K562 (cell line): Measurements from ENCODE around the gene GABPB1. TPM values are rescaled to one million over a fixed set of nuclear protein-coding genes. Genes with fewer than 3 reads are reported as not detected.
A peak's percentile ranks its signal among the peaks of the same experiment; 100 is the strongest.

ENCODE experiments used
- CC2D1A ChIP-seq: fragments of 450-650 bp; IDR thresholded peaks from 2 replicates; pipeline ENCODE4 v1.6.1; 2017; ENCODE audit warnings: mild to moderate bottlenecking
- CHD2 ChIP-seq: IDR thresholded peaks from 2 replicates; pipeline ENCODE4 v1.6.1; 2011; ENCODE audit warnings: low read depth, low read length
- CXXC5 ChIP-seq: fragments of 250-450 bp; sonication (Bioruptor Pico); IDR thresholded peaks from 2 replicates; pipeline ENCODE4 v1.8.0; 2022; ENCODE audit warnings: inconsistent platforms, mild to moderate bottlenecking, moderate library complexity
- DLX4 ChIP-seq: fragments of 250-450 bp; sonication (Bioruptor Pico); IDR thresholded peaks from 2 replicates; pipeline ENCODE4 v1.6.1; 2021; ENCODE audit warnings: mild to moderate bottlenecking
- E2F3 ChIP-seq: fragments of 250-450 bp; sonication (Bioruptor Pico); IDR thresholded peaks from 2 replicates; pipeline ENCODE4 v1.4.0; 2020; ENCODE audit warnings: mild to moderate bottlenecking
- FOXJ3 ChIP-seq: sonication (generic); formaldehyde crosslinking; IDR thresholded peaks from 2 replicates; pipeline ENCODE4 v1.4.0; 2020; ENCODE audit warnings: mild to moderate bottlenecking, missing genetic modification reagents
- KDM2B ChIP-seq: fragments of 250-450 bp; sonication (Bioruptor Pico); IDR thresholded peaks from 2 replicates; pipeline ENCODE4 v1.8.0; 2021; ENCODE audit warnings: mild to moderate bottlenecking, moderate library complexity
- MBD2 ChIP-seq: sonication (generic); IDR thresholded peaks from 2 replicates; pipeline ENCODE4 v1.6.1; 2016; ENCODE audit warnings: low read depth, borderline replicate concordance
- MEIS2 ChIP-seq: fragments of 450-650 bp; IDR thresholded peaks from 2 replicates; pipeline ENCODE4 v1.6.1; 2014; ENCODE audit warnings: mild to moderate bottlenecking; ENCODE audit not compliant: partially characterized antibody
- MYC ChIP-seq, 2 experiments: fragments of 250-450 bp in 1 of 2; sonication (Bioruptor Pico) in 1 of 2; IDR thresholded peaks; 2 replicates each; pipeline versions ENCODE4 v1.5.1 to v1.6.1; 2012 to 2021; ENCODE audit warnings: low read depth in 2 of 2, borderline replicate concordance in 1 of 2, improper control_type of control experiment in 1 of 2, low read length in 1 of 2, mild to moderate bottlenecking in 1 of 2, moderate library complexity in 1 of 2
- NCOA6 ChIP-seq: fragments of 450-650 bp; IDR thresholded peaks from 2 replicates; pipeline ENCODE4 v1.6.1; 2017; ENCODE audit warnings: mild to moderate bottlenecking
- NELFE ChIP-seq: IDR thresholded peaks from 2 replicates; pipeline ENCODE4 v1.6.1; 2011; ENCODE audit warnings: mild to moderate bottlenecking; ENCODE audit not compliant: insufficient read depth, insufficient read length
- NFATC3 ChIP-seq: fragments of 450-650 bp; IDR thresholded peaks from 2 replicates; pipeline ENCODE4 v1.6.1; 2017; ENCODE audit warnings: mild to moderate bottlenecking
- NFE2L1 ChIP-seq: fragments of 450-650 bp; IDR thresholded peaks from 2 replicates; pipeline ENCODE4 v1.6.1; 2016; ENCODE audit warnings: missing genetic modification characterization, low read depth, mild to moderate bottlenecking, missing compliant biosample characterization, moderate library complexity, borderline replicate concordance
- NFXL1 ChIP-seq: fragments of 450-650 bp; formaldehyde crosslinking; IDR thresholded peaks from 2 replicates; pipeline ENCODE4 v1.4.0; 2021; ENCODE audit warnings: mild to moderate bottlenecking
- PHF21A ChIP-seq: fragments of 450-650 bp; IDR thresholded peaks from 2 replicates; pipeline ENCODE4 v1.6.1; 2017; ENCODE audit warnings: low read depth, borderline replicate concordance
- PML ChIP-seq: IDR thresholded peaks from 2 replicates; pipeline ENCODE4 v1.6.1; 2012; ENCODE audit warnings: low read length, inconsistent platforms
- RBM34 ChIP-seq: fragments of 200-400 bp; formaldehyde crosslinking; IDR thresholded peaks from 2 replicates; pipeline ENCODE4 v1.6.1; 2018; ENCODE audit warnings: low read length, borderline replicate concordance; ENCODE audit not compliant: insufficient read depth
- SMARCA4 ChIP-seq: fragments of 450-650 bp; IDR thresholded peaks from 2 replicates; pipeline ENCODE4 v1.6.1; 2016
- SP2 ChIP-seq: IDR thresholded peaks from 2 replicates; pipeline ENCODE4 v1.6.1; 2011; ENCODE audit warnings: mild to moderate bottlenecking, low read depth, low read length, moderate library complexity; ENCODE audit not compliant: poor library complexity, severe bottlenecking; ENCODE audit errors: extremely low read depth
- SRSF1 ChIP-seq: fragments of 200-400 bp; formaldehyde crosslinking; IDR thresholded peaks from 2 replicates; pipeline ENCODE4 v1.6.1; 2017; ENCODE audit warnings: mild to moderate bottlenecking, low read depth, low read length, moderate library complexity
- ZBTB43 ChIP-seq: sonication (generic); formaldehyde crosslinking; IDR thresholded peaks from 2 replicates; pipeline ENCODE4 v1.8.0; 2023; ENCODE audit warnings: mild to moderate bottlenecking, missing genetic modification reagents
- ZNF239 ChIP-seq: fragments of 250-450 bp; sonication (Bioruptor Pico); IDR thresholded peaks from 2 replicates; pipeline ENCODE4 v1.4.0; 2020; ENCODE audit warnings: mild to moderate bottlenecking
- ZNF436 ChIP-seq: fragments of 250-450, 450-650 bp; sonication (Bioruptor Pico); formaldehyde crosslinking; IDR thresholded peaks from 2 replicates; pipeline ENCODE4 v1.7.0; 2020; ENCODE audit warnings: mild to moderate bottlenecking
- ZNF444 ChIP-seq: fragments of 250-450 bp; sonication (Bioruptor Pico); IDR thresholded peaks from 2 replicates; pipeline ENCODE4 v1.4.0; 2020; ENCODE audit warnings: mild to moderate bottlenecking, moderate library complexity
- ZNF655 ChIP-seq: fragments of 250-450 bp; sonication (Bioruptor Pico); IDR thresholded peaks from 2 replicates; pipeline ENCODE4 v1.5.0; 2021
- ZNF696 ChIP-seq: fragments of 250-450 bp; sonication (Bioruptor Pico); conservative IDR thresholded peaks from 2 replicates; pipeline ENCODE4 v1.4.0; 2020; ENCODE audit warnings: mild to moderate bottlenecking, moderate library complexity
- ZNF717 ChIP-seq: fragments of 250-450 bp; sonication (Bioruptor Pico); IDR thresholded peaks from 2 replicates; pipeline ENCODE4 v1.5.0; 2021
- ZZZ3 ChIP-seq: fragments of 450-650 bp; IDR thresholded peaks from 2 replicates; pipeline ENCODE4 v1.6.1; 2016; ENCODE audit warnings: antibody characterized with exemption, mild to moderate bottlenecking, moderate library complexity
- polyA plus RNA-seq, 8 experiments: library from polyadenylated mRNA; depleted of rRNA in 4 of 8; stranded (reverse) in 5 of 8; unstranded in 3 of 8; fragments of >200 nt; fragmentation: Nextera tagmentation in 2 of 8; fragmentation: Illumina TruSeq in 1 of 8; extraction: Ambion mirVana in 2 of 8; extraction: Trizol in 1 of 8; gene quantifications; 2 replicates each; pipeline versions ENCODE4 v1.2.1 to v1.2.3, GENCODE V29; 2011 to 2014; ENCODE audit warnings: inconsistent platforms in 1 of 8, missing spikeins in 1 of 8
- total RNA-seq, 7 experiments: library from RNA; depleted of rRNA in 6 of 7; stranded (reverse); fragments of >200 nt in 6 of 7; fragmentation: Illumina TruSeq in 2 of 7; extraction: Trizol in 2 of 7; gene quantifications; 2 replicates each; pipeline versions ENCODE4 v1.2.1 to v1.2.3, GENCODE V29; 2011 to 2021; ENCODE audit warnings: low replicate concordance in 1 of 7

Gene GABPB1
- total and polyA plus RNA-seq, 9 of the 15 experiments (the other 6 are each of a cell fraction or from before 2014, with no cell fraction given): 11.8 to 42.3 (median 33.2) TPM

- TF ChIP-seq ZBTB43 (CRISPR knock-in tag): peak; percentile 40; the same call in 1 of the 2 replicates
- TF ChIP-seq NELFE: peak; percentile 49
- TF ChIP-seq MBD2: peak; percentile 62
- TF ChIP-seq DLX4 (CRISPR knock-in tag): no peak
- no peak for TF ChIP-seq ZNF436 (CRISPR knock-in tag)
- TF ChIP-seq NCOA6: no peak
- no peak for TF ChIP-seq ZNF717 (CRISPR knock-in tag)
- TF ChIP-seq MEIS2: peak; percentile 70
- peak; percentile 91 for TF ChIP-seq E2F3 (CRISPR knock-in tag)
- no peak for TF ChIP-seq ZNF444 (CRISPR knock-in tag)
- no peak for TF ChIP-seq RBM34
- TF ChIP-seq SP2: no peak
- no peak for TF ChIP-seq ZNF655 (CRISPR knock-in tag)
- peak; percentile 45; the same call in 1 of the 2 replicates for TF ChIP-seq SMARCA4
- TF ChIP-seq CHD2: peak; percentile 87
- no peak for TF ChIP-seq FOXJ3 (CRISPR knock-in tag)
- peak; percentile 86 for TF ChIP-seq CXXC5 (CRISPR knock-in tag)
- TF ChIP-seq SRSF1: 0 out of 2 replicates have a peak, but pooled peaks have one; percentile 12
- peak; percentile 60 for TF ChIP-seq PML
- TF ChIP-seq MYC (IDR thresholded peaks at IDR 0.05; ENCODE audit: low read depth, low read length): peak; percentile 100
- peak; percentile 99 for TF ChIP-seq MYC (CRISPR knock-in tag; IDR thresholded peaks at IDR 0.05; ENCODE audit: borderline replicate concordance, low read depth)
- peak; percentile 12; the same call in 1 of the 2 replicates for TF ChIP-seq ZNF239 (CRISPR knock-in tag)
- TF ChIP-seq CC2D1A: peak; percentile 20; the same call in 1 of the 2 replicates
- TF ChIP-seq ZNF696 (CRISPR knock-in tag): no peak
- TF ChIP-seq PHF21A: 0 out of 2 replicates have a peak, but pooled peaks have one; percentile 56
- TF ChIP-seq ZZZ3: peak; percentile 89
- TF ChIP-seq NFE2L1 (tag): no peak
- peak; percentile 32; the same call in 1 of the 2 replicates for TF ChIP-seq KDM2B (CRISPR knock-in tag)
- no peak for TF ChIP-seq NFXL1 (CRISPR knock-in tag)
- TF ChIP-seq NFATC3: no peak
Measured at GRCh38 chr15:50354838-50355618, at the start of gene GABPB1 (continued).
